Measurements from ENCODE around the gene ZNF678.
"Not testable (repeated sequence)": the region's sequence is repeated elsewhere in the genome, so short reads cannot be mapped to it uniquely, and the experiment has no call there.

The ZNF678 gene

GRCh38 chr1:227551881-227552280 lies 11.5 kb upstream of the ZNF678 start:
- DNase-seq (ENCODE audit: low spot score): not testable (repeated sequence)

- DNase-seq (ENCODE audit: low spot score): no peak
These were observed 7.1 kb upstream of the ZNF678 start for GRCh38 chr1:227556288-227556687.

GRCh38 chr1:227557962-227558725 lies 5.2 kb upstream of the ZNF678 start:
- DNase-seq (ENCODE audit: low spot score): no peak

- DNase-seq (ENCODE audit: low spot score): no peak
These were observed 4.6 kb upstream of the ZNF678 start for GRCh38 chr1:227558732-227559262.

GRCh38 chr1:227559499-227559898 lies 3.9 kb upstream of the ZNF678 start:
- no peak for DNase-seq (ENCODE audit: low spot score)

GRCh38 chr1:227559926-227560325 lies 3.4 kb upstream of the ZNF678 start:
- DNase-seq (ENCODE audit: low spot score): no peak

- no peak for DNase-seq (ENCODE audit: low spot score)
These were observed 2.8 kb upstream of the ZNF678 start for GRCh38 chr1:227560393-227561173.

GRCh38 chr1:227561241-227561907 lies 2.0 kb upstream of the ZNF678 start:
- no peak for DNase-seq (ENCODE audit: low spot score)

GRCh38 chr1:227562037-227562436 lies 1.3 kb upstream of the ZNF678 start:
- DNase-seq (ENCODE audit: low spot score): no peak

- DNase-seq (ENCODE audit: low spot score): no peak
These were observed 428 bp upstream of the ZNF678 start for GRCh38 chr1:227562933-227563323.

GRCh38 chr1:227567256-227567655 lies 3.9 kb downstream of the ZNF678 start:
- no peak for DNase-seq (ENCODE audit: low spot score)

GRCh38 chr1:227568593-227568992 lies 5.2 kb downstream of the ZNF678 start:
- DNase-seq (ENCODE audit: low spot score): no peak

- DNase-seq (ENCODE audit: low spot score): no peak
These were observed 9.4 kb downstream of the ZNF678 start for GRCh38 chr1:227572752-227573151.

GRCh38 chr1:227574926-227575325 lies 11.6 kb downstream of the ZNF678 start:
- no peak for DNase-seq (ENCODE audit: low spot score)

- DNase-seq (ENCODE audit: low spot score): no peak
These were observed 12.8 kb downstream of the ZNF678 start for GRCh38 chr1:227576189-227576588.

- DNase-seq (ENCODE audit: low spot score): no peak
These were observed 14.1 kb downstream of the ZNF678 start for GRCh38 chr1:227577500-227577899.

GRCh38 chr1:227583354-227583753 lies 20.0 kb downstream of the ZNF678 start:
- no peak for DNase-seq (ENCODE audit: low spot score)

GRCh38 chr1:227586733-227587132 lies 23.4 kb downstream of the ZNF678 start:
- DNase-seq (ENCODE audit: low spot score): no peak

GRCh38 chr1:227587968-227588367 lies 24.6 kb downstream of the ZNF678 start:
- DNase-seq (ENCODE audit: low spot score): no peak

GRCh38 chr1:227588769-227589168 lies 25.4 kb downstream of the ZNF678 start:
- not testable (repeated sequence) for DNase-seq (ENCODE audit: low spot score)

- DNase-seq (ENCODE audit: low spot score): not testable (repeated sequence)
These were observed 26.4 kb downstream of the ZNF678 start for GRCh38 chr1:227589777-227590176.

- DNase-seq (ENCODE audit: low spot score): not testable (repeated sequence)
These were observed 32.9 kb downstream of the ZNF678 start for GRCh38 chr1:227596222-227596621.

GRCh38 chr1:227603327-227603726 lies 40.0 kb downstream of the ZNF678 start:
- DNase-seq (ENCODE audit: low spot score): no peak

All from HuH-7 (cell line).